Activated T-helper 9 cell treated with anti-CD3 and anti-CD28 coated beads, Interleukin-2, amount 50 U/mL, for 16 hours (primary cell): Measurements from ENCODE around the gene STK33.
"Not testable (repeated sequence)": the region's sequence is repeated elsewhere in the genome, so short reads cannot be mapped to it uniquely, and the experiment has no call there.

Experiments used
- DNase-seq: peaks from one replicate; pipeline ENCODE4 v3.0.0-alpha.2; 2020; ENCODE audit warnings: low read depth

The STK33 gene

GRCh38 chr11:8543278-8543677 is 50.8 kb downstream of the STK33 start:
- DNase-seq, result no peak

- no peak for DNase-seq
Measured at GRCh38 chr11:8541448-8541847, 52.6 kb downstream of the STK33 start.

- no peak for DNase-seq
Measured at GRCh38 chr11:8533332-8533731, 60.7 kb downstream of the STK33 start.

GRCh38 chr11:8532475-8532874 is 61.6 kb downstream of the STK33 start:
- no peak for DNase-seq

- no peak for DNase-seq
Measured at GRCh38 chr11:8531982-8532381, 62.0 kb downstream of the STK33 start.

DNA sequence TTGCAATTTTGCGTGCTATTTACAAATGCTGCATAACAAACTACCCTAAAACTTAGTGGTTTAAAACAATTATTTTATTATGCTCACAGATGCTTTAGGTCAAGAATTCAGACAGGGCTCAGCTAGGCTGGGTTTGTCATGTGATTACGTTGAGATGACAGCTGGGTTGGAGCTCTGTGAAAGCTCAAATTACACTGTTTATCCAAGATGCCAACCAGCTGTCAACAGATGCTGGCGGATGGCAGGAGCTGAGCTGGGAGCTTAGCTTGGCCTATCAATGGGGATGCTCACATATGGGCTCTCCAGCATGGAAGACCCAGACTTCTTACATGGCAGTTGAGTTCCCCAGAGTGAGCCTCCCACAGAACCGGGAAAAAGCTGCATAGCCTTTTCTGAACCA is 62.7 kb downstream of the STK33 start:
- DNase-seq, result no peak

DNA sequence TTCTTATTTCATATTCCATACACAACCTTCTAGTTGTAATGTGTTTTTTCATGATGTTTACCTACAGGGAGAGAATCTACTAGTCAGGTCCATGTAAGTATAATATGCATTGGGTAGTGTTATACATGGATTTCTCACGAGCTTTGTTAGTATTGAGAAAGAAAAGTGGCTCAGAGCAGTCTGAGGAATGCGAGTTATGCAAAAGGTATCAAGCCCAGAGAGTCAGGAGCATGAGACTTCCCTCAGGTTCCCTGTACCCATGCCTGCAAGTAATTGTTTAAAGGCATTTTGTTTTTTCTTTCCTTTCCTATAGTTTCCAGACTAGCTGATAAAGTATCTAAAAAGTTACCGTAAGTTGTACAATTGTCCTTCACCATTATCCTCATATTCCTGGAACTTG is 66.1 kb downstream of the STK33 start:
- no peak for DNase-seq

GRCh38 chr11:8523396-8523795 is 70.6 kb downstream of the STK33 start:
- DNase-seq, result no peak

GRCh38 chr11:8512547-8512946 is 81.5 kb downstream of the STK33 start:
- DNase-seq, result no peak

DNA sequence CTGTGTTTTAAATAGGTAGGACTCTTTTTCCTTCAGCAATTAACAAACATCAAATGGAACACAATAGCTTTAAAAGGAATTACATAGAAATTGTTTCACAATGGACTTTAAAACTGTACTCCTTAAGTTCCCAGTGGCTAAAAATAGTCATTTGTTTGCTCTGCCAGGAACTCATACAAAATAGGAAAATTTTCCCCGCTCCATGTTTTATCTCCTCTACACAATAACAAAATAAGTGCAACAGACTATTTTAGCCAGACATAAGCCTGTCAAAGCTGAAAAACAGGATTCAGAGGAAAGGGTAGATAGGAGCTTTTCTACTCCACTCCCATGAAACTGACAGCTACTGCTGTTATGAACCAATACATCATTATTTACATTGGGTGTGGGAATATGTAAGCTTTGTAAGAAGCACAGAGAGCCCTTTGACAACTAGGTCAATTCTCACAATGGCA is 90.1 kb downstream of the STK33 start:
- no peak for DNase-seq

DNA sequence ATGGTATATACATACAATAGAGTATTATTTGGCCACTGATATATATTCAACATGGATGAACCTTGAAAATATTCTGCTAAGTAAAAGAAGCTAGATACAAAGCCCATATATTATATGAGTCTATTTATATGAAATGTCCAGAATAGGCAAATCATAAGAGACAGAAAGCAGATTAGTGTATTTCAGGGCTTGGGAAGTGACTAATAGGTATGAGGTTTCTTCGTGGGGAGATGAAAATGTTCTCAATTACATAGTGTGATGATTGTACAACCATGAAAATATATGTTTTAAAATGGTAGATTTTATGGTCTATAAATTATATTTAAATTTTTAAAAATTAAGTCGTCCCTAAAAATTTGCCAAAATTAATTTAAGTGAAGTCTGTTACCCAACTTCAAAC is 92.2 kb downstream of the STK33 start:
- DNase-seq, result no peak

- DNase-seq, result no peak
Measured at GRCh38 chr11:8488395-8488794, 105.6 kb downstream of the STK33 start.

GRCh38 chr11:8487261-8487660 is 106.8 kb downstream of the STK33 start:
- no peak for DNase-seq

GRCh38 chr11:8484251-8484650 is 109.8 kb downstream of the STK33 start:
- no peak for DNase-seq

GRCh38 chr11:8480858-8481257 is 113.2 kb downstream of the STK33 start:
- no peak for DNase-seq

GRCh38 chr11:8477680-8478079 is 116.3 kb downstream of the STK33 start:
- no peak for DNase-seq

GRCh38 chr11:8477151-8477550 is 116.9 kb downstream of the STK33 start:
- DNase-seq, result no peak

DNA sequence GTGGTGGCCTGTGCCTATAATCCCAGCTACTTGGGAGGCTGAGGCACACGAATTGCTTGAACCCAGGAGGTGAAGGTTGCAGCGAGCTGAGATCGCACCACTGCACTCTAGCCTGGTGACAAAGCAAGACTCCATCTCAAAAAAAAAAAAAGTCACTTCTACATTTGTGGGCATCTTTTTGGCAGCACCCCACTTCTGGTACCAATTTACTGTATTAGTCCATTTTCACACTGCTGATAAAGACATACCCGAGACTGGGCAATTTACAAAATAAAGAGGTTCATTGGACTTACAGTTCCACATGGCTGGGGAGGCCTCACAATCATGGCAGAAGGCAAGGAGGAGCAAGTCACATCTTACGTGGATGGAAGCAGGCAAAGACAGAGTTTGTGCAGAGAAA is 126.2 kb downstream of the STK33 start:
- DNase-seq, result not testable (repeated sequence)

GRCh38 chr11:8467356-8467755 is 126.7 kb downstream of the STK33 start:
- not testable (repeated sequence) for DNase-seq

- DNase-seq, result not testable (repeated sequence)
Measured at GRCh38 chr11:8466884-8467283, 127.1 kb downstream of the STK33 start.

GRCh38 chr11:8459711-8460399 is 134.2 kb downstream of the STK33 start:
- no peak for DNase-seq

GRCh38 chr11:8442301-8442700 is 151.7 kb downstream of the STK33 start:
- no peak for DNase-seq

- DNase-seq, result no peak
Measured at GRCh38 chr11:8440649-8441048, 153.4 kb downstream of the STK33 start.

DNA sequence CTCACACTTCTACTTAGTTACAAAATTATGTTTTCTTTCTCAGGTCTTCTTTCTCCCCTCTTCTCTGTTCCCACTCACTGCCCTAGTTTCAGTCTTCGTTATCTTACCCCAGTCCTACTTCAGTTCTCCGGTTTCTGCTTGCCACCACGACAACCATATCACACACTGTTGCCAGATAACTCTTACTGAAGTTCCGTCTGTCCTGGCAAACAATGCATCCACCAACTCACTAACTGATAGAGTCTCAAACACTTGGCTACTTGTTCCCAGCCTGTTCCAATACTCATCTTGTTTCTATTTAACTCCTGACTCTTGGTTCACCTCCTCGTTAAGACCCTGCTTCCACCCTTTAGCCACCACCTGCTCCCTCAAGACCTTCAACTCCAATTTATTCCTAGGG is 164.5 kb downstream of the STK33 start:
- DNase-seq, result no peak
